GM23338 (cell line): ENCODE results near the gene CMYA5. TPM values are rescaled to one million over a fixed set of nuclear protein-coding genes. Genes with fewer than 3 reads are reported as not detected.

Experiments used
- ATAC-seq: fragments of 200-7000 bp; cut with Tn5 transposase; 3 replicates; pipeline ENCODE4 v1.9.1; 2020
- DNase-seq: peaks from one replicate; pipeline ENCODE4 v3.0.0-alpha.2; 2015; ENCODE audit warnings: low spot score
- H2AFZ ChIP-seq: fragments of 200-600 bp; sonication (generic); 2 replicates; pipeline ENCODE4 v1.8.0; 2016; ENCODE audit warnings: antibody characterized with exemption, mild to moderate bottlenecking, moderate library complexity
- H3F3A ChIP-seq: fragments of 200-600 bp; sonication (generic); replicated peaks from 2 replicates; pipeline ENCODE4 v1.8.0; 2017; ENCODE audit warnings: antibody characterized with exemption, mixed run types, low read depth
- H3K27ac ChIP-seq: fragments of 200-600 bp; sonication (generic); 2 replicates; pipeline ENCODE4 v1.6.1; 2016; ENCODE audit warnings: low read depth
- H3K27me3 ChIP-seq: fragments of 200-600 bp; sonication (generic); 2 replicates; pipeline ENCODE4 v1.8.0; 2016; ENCODE audit warnings: mild to moderate bottlenecking, mixed run types, moderate library complexity; ENCODE audit not compliant: insufficient read depth
- H3K36me3 ChIP-seq: fragments of 200-600 bp; sonication (generic); 2 replicates; pipeline ENCODE4 v1.8.0; 2016; ENCODE audit warnings: mild to moderate bottlenecking; ENCODE audit not compliant: insufficient read depth
- H3K4me1 ChIP-seq: fragments of 200-600 bp; sonication (generic); 2 replicates; pipeline ENCODE4 v1.8.0; 2016; ENCODE audit warnings: mild to moderate bottlenecking, moderate library complexity; ENCODE audit not compliant: insufficient read depth
- H3K4me2 ChIP-seq: fragments of 200-600 bp; sonication (generic); 2 replicates; pipeline ENCODE4 v1.7.1; 2017; ENCODE audit warnings: mixed run types
- H3K4me3 ChIP-seq: fragments of 200-600 bp; sonication (generic); 2 replicates; pipeline ENCODE4 v1.6.1; 2016; ENCODE audit warnings: mixed run types
- H3K79me2 ChIP-seq: fragments of 200-600 bp; sonication (generic); replicated peaks from 2 replicates; pipeline ENCODE4 v1.8.0; 2017; ENCODE audit warnings: mild to moderate bottlenecking; ENCODE audit not compliant: insufficient read depth
- H3K9me2 ChIP-seq: fragments of 200-600 bp; sonication (generic); 2 replicates; pipeline ENCODE4 v1.8.0; 2017; ENCODE audit not compliant: insufficient read depth
- H4K20me1 ChIP-seq: fragments of 200-600 bp; sonication (generic); replicated peaks from 2 replicates; pipeline ENCODE4 v1.8.0; 2017; ENCODE audit warnings: mild to moderate bottlenecking; ENCODE audit not compliant: insufficient read depth
- H3K27ac Mint-ChIP-seq: 2 replicates; pipeline ENCODE4 v1.8.0; 2020; ENCODE audit warnings: inconsistent platforms, mild to moderate bottlenecking, moderate library complexity, mixed read lengths
- H3K27me3 Mint-ChIP-seq: 3 replicates; pipeline ENCODE4 v1.8.0; 2022; ENCODE audit warnings: low read depth, mild to moderate bottlenecking, moderate library complexity, mixed read lengths, inconsistent platforms; ENCODE audit not compliant: insufficient read depth, poor library complexity
- H3K36me3 Mint-ChIP-seq: 3 replicates; pipeline ENCODE4 v1.8.0; 2021; ENCODE audit warnings: low read depth, mild to moderate bottlenecking, inconsistent platforms, moderate library complexity, mixed read lengths
- H3K4me1 Mint-ChIP-seq: 3 replicates; pipeline ENCODE4 v1.8.0; 2020; ENCODE audit warnings: mild to moderate bottlenecking, inconsistent platforms, mixed read lengths
- H3K4me3 Mint-ChIP-seq: 3 replicates; pipeline ENCODE4 v1.8.0; 2021; ENCODE audit warnings: moderate library complexity, mild to moderate bottlenecking, inconsistent platforms, mixed read lengths
- H3K9me3 Mint-ChIP-seq: 3 replicates; pipeline ENCODE4 v1.8.0; 2020; ENCODE audit warnings: moderate library complexity, mild to moderate bottlenecking, inconsistent platforms, mixed read lengths
- CREB1 ChIP-seq: fragments of 250-450 bp; sonication (Bioruptor Pico); IDR thresholded peaks from 2 replicates; pipeline ENCODE4 v1.5.0; 2020; ENCODE audit warnings: low read depth, mild to moderate bottlenecking, moderate library complexity
- EZH2 ChIP-seq: fragments of 200-600 bp; sonication (generic); IDR thresholded peaks from one replicate; pipeline ENCODE4 v1.8.0; 2017; ENCODE audit warnings: antibody characterized with exemption, mild to moderate bottlenecking, low read depth; ENCODE audit not compliant: unreplicated experiment
- EZH2phosphoT487 ChIP-seq: fragments of 200-600 bp; sonication (generic); IDR thresholded peaks from one replicate; pipeline ENCODE4 v1.8.1; 2018; ENCODE audit warnings: antibody characterized with exemption; ENCODE audit not compliant: unreplicated experiment
- JUNB ChIP-seq: IDR thresholded peaks from one replicate; pipeline ENCODE4 v1.6.1; 2016; ENCODE audit warnings: antibody characterized with exemption; ENCODE audit not compliant: unreplicated experiment
- NANOG ChIP-seq: IDR thresholded peaks from 2 replicates; pipeline ENCODE4 v1.6.1; 2016; ENCODE audit warnings: antibody characterized with exemption, borderline replicate concordance
- POLR2AphosphoS5 ChIP-seq: IDR thresholded peaks from 2 replicates; pipeline ENCODE4 v1.6.1; 2016; ENCODE audit warnings: antibody characterized with exemption, low read depth
- REST ChIP-seq: IDR thresholded peaks from one replicate; pipeline ENCODE4 v1.6.1; 2018; ENCODE audit warnings: antibody characterized with exemption; ENCODE audit not compliant: unreplicated experiment
- STAT1 ChIP-seq: IDR thresholded peaks from one replicate; pipeline ENCODE4 v1.6.1; 2016; ENCODE audit warnings: antibody characterized with exemption; ENCODE audit not compliant: unreplicated experiment
- ZNF114 ChIP-seq: fragments of 250-450 bp; sonication (Bioruptor Pico); IDR thresholded peaks from 2 replicates; pipeline ENCODE4 v1.5.0; 2020; ENCODE audit warnings: mild to moderate bottlenecking, moderate library complexity
- ZNF331 ChIP-seq: fragments of 250-450 bp; sonication (Bioruptor Pico); IDR thresholded peaks from 2 replicates; pipeline ENCODE4 v1.5.0; 2020; ENCODE audit warnings: low read depth, mild to moderate bottlenecking, moderate library complexity
- polyA plus RNA-seq: library from polyadenylated mRNA; unstranded; fragments of >200 nt; fragmentation: Nextera tagmentation; extraction: Ambion mirVana; gene quantifications from 2 replicates; pipeline ENCODE4 v1.2.1, GENCODE V29; 2016
- total RNA-seq: library from RNA; depleted of rRNA; stranded (reverse); fragments of >200 nt; shearing (Covaris generic); gene quantifications from 2 replicates; pipeline ENCODE4 v1.2.3, GENCODE V29; 2014
- TF ChIP-seq, protein P1 (sequence below), 2 experiments: fragments of 200-600 bp in 1 of 2; sonication (generic) in 1 of 2; conservative IDR thresholded peaks; 2 replicates each; pipeline versions ENCODE4 v1.5.1 to v1.6.1; 2016 to 2017; ENCODE audit warnings: antibody characterized with exemption in 2 of 2, low read depth in 2 of 2, mild to moderate bottlenecking in 2 of 2, moderate library complexity in 1 of 2
- TF ChIP-seq, protein P2 (sequence below): fragments of 250-450 bp; sonication (Bioruptor Pico); IDR thresholded peaks from 2 replicates; pipeline ENCODE4 v1.5.0; 2020; ENCODE audit warnings: mild to moderate bottlenecking, moderate library complexity
- TF ChIP-seq, protein P3 (sequence below): IDR thresholded peaks from 2 replicates; pipeline ENCODE4 v1.6.1; 2016; ENCODE audit warnings: antibody characterized with exemption

CMYA5 gene
- total and polyA plus RNA-seq, 2 experiments from 2014 or later = 0.45 to 0.49 TPM

GRCh38 chr5:79692596-79692995, 3.0 kb downstream of the CMYA5 start:
- TF ChIP-seq REST (no peak), CREB1 (no peak), ZNF114 (no peak), POLR2AphosphoS5 (no peak), EZH2 (no peak), EZH2phosphoT487 (no peak), ZNF331 (CRISPR knock-in tag) (no peak), STAT1 (no peak), NANOG (no peak), JUNB (no peak)
- TF ChIP-seq, protein P1, sequence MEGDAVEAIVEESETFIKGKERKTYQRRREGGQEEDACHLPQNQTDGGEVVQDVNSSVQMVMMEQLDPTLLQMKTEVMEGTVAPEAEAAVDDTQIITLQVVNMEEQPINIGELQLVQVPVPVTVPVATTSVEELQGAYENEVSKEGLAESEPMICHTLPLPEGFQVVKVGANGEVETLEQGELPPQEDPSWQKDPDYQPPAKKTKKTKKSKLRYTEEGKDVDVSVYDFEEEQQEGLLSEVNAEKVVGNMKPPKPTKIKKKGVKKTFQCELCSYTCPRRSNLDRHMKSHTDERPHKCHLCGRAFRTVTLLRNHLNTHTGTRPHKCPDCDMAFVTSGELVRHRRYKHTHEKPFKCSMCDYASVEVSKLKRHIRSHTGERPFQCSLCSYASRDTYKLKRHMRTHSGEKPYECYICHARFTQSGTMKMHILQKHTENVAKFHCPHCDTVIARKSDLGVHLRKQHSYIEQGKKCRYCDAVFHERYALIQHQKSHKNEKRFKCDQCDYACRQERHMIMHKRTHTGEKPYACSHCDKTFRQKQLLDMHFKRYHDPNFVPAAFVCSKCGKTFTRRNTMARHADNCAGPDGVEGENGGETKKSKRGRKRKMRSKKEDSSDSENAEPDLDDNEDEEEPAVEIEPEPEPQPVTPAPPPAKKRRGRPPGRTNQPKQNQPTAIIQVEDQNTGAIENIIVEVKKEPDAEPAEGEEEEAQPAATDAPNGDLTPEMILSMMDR (conservative IDR thresholded peaks at IDR 0.05; ENCODE audit: low read depth in 2 of 2) = no peak
- TF ChIP-seq, protein P2, sequence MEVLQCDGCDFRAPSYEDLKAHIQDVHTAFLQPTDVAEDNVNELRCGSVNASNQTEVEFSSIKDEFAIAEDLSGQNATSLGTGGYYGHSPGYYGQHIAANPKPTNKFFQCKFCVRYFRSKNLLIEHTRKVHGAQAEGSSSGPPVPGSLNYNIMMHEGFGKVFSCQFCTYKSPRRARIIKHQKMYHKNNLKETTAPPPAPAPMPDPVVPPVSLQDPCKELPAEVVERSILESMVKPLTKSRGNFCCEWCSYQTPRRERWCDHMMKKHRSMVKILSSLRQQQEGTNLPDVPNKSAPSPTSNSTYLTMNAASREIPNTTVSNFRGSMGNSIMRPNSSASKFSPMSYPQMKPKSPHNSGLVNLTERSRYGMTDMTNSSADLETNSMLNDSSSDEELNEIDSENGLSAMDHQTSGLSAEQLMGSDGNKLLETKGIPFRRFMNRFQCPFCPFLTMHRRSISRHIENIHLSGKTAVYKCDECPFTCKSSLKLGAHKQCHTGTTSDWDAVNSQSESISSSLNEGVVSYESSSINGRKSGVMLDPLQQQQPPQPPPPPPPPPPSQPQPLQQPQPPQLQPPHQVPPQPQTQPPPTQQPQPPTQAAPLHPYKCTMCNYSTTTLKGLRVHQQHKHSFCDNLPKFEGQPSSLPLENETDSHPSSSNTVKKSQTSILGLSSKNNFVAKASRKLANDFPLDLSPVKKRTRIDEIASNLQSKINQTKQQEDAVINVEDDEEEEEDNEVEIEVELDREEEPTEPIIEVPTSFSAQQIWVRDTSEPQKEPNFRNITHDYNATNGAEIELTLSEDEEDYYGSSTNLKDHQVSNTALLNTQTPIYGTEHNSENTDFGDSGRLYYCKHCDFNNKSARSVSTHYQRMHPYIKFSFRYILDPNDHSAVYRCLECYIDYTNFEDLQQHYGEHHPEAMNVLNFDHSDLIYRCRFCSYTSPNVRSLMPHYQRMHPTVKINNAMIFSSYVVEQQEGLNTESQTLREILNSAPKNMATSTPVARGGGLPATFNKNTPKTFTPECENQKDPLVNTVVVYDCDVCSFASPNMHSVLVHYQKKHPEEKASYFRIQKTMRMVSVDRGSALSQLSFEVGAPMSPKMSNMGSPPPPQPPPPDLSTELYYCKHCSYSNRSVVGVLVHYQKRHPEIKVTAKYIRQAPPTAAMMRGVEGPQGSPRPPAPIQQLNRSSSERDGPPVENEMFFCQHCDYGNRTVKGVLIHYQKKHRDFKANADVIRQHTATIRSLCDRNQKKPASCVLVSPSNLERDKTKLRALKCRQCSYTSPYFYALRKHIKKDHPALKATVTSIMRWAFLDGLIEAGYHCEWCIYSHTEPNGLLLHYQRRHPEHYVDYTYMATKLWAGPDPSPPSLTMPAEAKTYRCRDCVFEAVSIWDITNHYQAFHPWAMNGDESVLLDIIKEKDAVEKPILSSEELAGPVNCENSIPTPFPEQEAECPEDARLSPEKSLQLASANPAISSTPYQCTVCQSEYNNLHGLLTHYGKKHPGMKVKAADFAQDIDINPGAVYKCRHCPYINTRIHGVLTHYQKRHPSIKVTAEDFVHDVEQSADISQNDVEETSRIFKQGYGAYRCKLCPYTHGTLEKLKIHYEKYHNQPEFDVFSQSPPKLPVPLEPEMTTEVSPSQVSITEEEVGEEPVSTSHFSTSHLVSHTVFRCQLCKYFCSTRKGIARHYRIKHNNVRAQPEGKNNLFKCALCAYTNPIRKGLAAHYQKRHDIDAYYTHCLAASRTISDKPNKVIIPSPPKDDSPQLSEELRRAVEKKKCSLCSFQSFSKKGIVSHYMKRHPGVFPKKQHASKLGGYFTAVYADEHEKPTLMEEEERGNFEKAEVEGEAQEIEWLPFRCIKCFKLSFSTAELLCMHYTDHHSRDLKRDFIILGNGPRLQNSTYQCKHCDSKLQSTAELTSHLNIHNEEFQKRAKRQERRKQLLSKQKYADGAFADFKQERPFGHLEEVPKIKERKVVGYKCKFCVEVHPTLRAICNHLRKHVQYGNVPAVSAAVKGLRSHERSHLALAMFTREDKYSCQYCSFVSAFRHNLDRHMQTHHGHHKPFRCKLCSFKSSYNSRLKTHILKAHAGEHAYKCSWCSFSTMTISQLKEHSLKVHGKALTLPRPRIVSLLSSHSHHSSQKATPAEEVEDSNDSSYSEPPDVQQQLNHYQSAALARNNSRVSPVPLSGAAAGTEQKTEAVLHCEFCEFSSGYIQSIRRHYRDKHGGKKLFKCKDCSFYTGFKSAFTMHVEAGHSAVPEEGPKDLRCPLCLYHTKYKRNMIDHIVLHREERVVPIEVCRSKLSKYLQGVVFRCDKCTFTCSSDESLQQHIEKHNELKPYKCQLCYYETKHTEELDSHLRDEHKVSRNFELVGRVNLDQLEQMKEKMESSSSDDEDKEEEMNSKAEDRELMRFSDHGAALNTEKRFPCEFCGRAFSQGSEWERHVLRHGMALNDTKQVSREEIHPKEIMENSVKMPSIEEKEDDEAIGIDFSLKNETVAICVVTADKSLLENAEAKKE (CRISPR knock-in tag) = no peak
- TF ChIP-seq, protein P3, sequence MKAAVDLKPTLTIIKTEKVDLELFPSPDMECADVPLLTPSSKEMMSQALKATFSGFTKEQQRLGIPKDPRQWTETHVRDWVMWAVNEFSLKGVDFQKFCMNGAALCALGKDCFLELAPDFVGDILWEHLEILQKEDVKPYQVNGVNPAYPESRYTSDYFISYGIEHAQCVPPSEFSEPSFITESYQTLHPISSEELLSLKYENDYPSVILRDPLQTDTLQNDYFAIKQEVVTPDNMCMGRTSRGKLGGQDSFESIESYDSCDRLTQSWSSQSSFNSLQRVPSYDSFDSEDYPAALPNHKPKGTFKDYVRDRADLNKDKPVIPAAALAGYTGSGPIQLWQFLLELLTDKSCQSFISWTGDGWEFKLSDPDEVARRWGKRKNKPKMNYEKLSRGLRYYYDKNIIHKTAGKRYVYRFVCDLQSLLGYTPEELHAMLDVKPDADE = no peak

More at GRCh38 chr5:79692596-79692995, 3.0 kb downstream of the CMYA5 start:
- Histone ChIP-seq H3K27me3 (peaks cover 9% of the 10 kb centered on the region; the same call in 1 of the 2 replicates), H3K4me1 (peaks cover 11% of the 10 kb centered on the region; the same call in 1 of the 2 replicates), H3K79me2 (no peaks in the 10 kb centered on the region), H3K27ac (no peak overlapping the region), H3K4me2 (no peak overlapping the region), H2AFZ (no peak overlapping the region), H4K20me1 (no peaks in the 10 kb centered on the region), H3F3A (peaks cover 4% of the 10 kb centered on the region), H3K36me3 (no peaks in the 10 kb centered on the region), H3K9me2 (peaks cover 4% of the 10 kb centered on the region; the same call in 1 of the 2 replicates), H3K4me3 (no peak overlapping the region)
- DNase-seq = no peak
- Mint-ChIP-seq H3K27ac (no peak overlapping the region), H3K27me3 (peaks cover 12% of the 10 kb centered on the region), H3K36me3 (peaks cover 13% of the 10 kb centered on the region), H3K9me3 (peaks cover 8% of the 10 kb centered on the region; the same call in 2 of the 3 replicates), H3K4me1 (peaks cover 20% of the 10 kb centered on the region), H3K4me3 (no peak overlapping the region)
- ATAC-seq = no peak
